T-helper 2 cell treated with Interferon-gamma antibody and Interleukin-4, amounts not matched to agents 5 μg/mL and 100 μg/mL, for 36 hours (primary cell): ENCODE results near the gene PIP4K2A.
A peak's percentile ranks its signal among the peaks of the same experiment; 100 is the strongest.

Experiments
- DNase-seq: peaks from one replicate; pipeline ENCODE4 v3.0.0; 2021; ENCODE audit warnings: low spot score
- H3K27ac Mint-ChIP-seq: one replicate; pipeline ENCODE4 v1.8.0; 2021; ENCODE audit warnings: mild to moderate bottlenecking, mixed read lengths
- H3K27me3 Mint-ChIP-seq: one replicate; pipeline ENCODE4 v1.8.0; 2021; ENCODE audit warnings: low read depth, mixed read lengths
- H3K36me3 Mint-ChIP-seq: one replicate; pipeline ENCODE4 v1.8.0; 2021; ENCODE audit warnings: low read depth, mixed read lengths
- H3K4me1 Mint-ChIP-seq: one replicate; pipeline ENCODE4 v1.8.0; 2021; ENCODE audit warnings: low read depth, mixed read lengths
- H3K4me3 Mint-ChIP-seq: one replicate; pipeline ENCODE4 v1.8.0; 2022; ENCODE audit warnings: mild to moderate bottlenecking, moderate library complexity, mixed read lengths
- H3K9me3 Mint-ChIP-seq: one replicate; pipeline ENCODE4 v1.8.0; 2021; ENCODE audit warnings: mixed read lengths

The PIP4K2A gene

GRCh38 chr10:22618078-22618785 lies 96.1 kb downstream of the PIP4K2A start:
- DNase-seq = no peak
- Mint-ChIP-seq H3K4me1 (peaks cover 59% of the 10 kb centered on the region), H3K9me3 (no peaks in the 10 kb centered on the region), H3K27ac (peak overlapping the region; percentile 67), H3K27me3 (no peaks in the 10 kb centered on the region), H3K4me3 (peak overlapping the region; percentile 40), H3K36me3 (peaks cover 20% of the 10 kb centered on the region)

- Mint-ChIP-seq H3K4me3 (no peak overlapping the region), H3K27ac (no peak overlapping the region), H3K9me3 (no peaks in the 10 kb centered on the region), H3K27me3 (no peaks in the 10 kb centered on the region), H3K36me3 (peaks cover 21% of the 10 kb centered on the region), H3K4me1 (peaks cover 60% of the 10 kb centered on the region)
- DNase-seq = no peak
These were observed 96.9 kb downstream of the PIP4K2A start for GRCh38 chr10:22617516-22617915.

DNA sequence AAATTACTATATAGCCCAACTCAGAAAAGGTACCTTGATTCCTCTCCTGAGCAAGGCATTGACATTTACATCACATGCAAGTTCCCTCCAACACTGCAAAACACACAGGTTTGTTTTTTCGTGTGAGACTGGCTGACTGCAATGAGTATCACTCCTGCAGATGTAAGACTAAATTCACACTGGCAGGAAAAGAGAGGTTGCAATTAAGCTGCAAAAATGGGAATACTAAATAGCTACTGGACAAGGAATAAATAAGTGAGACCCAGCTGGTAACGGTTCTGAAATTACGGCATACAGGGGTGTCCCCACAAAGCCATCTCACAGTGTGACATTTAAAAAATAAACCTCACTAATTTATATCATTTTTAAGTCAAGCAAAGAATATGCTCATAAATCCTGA lies 97.3 kb downstream of the PIP4K2A start:
- H3K27ac Mint-ChIP-seq = no peak overlapping the region

GRCh38 chr10:22615819-22616499 lies 98.4 kb downstream of the PIP4K2A start:
- peaks cover 20% of the 10 kb centered on the region for H3K36me3 Mint-ChIP-seq
- H3K27ac Mint-ChIP-seq = peak overlapping the region; percentile 38
- no peak for DNase-seq
- no peaks in the 10 kb centered on the region for H3K9me3 Mint-ChIP-seq
- H3K4me3 Mint-ChIP-seq = peak overlapping the region; percentile 33
- peaks cover 67% of the 10 kb centered on the region for H3K4me1 Mint-ChIP-seq
- H3K27me3 Mint-ChIP-seq = no peaks in the 10 kb centered on the region

More for the DNA sequence above, 97.3 kb downstream of the PIP4K2A start:
- no peaks in the 10 kb centered on the region for H3K27me3 Mint-ChIP-seq
- no peak overlapping the region for H3K4me3 Mint-ChIP-seq
- peaks cover 65% of the 10 kb centered on the region for H3K4me1 Mint-ChIP-seq
- no peak for DNase-seq
- H3K36me3 Mint-ChIP-seq = peaks cover 25% of the 10 kb centered on the region
- no peaks in the 10 kb centered on the region for H3K9me3 Mint-ChIP-seq

DNA sequence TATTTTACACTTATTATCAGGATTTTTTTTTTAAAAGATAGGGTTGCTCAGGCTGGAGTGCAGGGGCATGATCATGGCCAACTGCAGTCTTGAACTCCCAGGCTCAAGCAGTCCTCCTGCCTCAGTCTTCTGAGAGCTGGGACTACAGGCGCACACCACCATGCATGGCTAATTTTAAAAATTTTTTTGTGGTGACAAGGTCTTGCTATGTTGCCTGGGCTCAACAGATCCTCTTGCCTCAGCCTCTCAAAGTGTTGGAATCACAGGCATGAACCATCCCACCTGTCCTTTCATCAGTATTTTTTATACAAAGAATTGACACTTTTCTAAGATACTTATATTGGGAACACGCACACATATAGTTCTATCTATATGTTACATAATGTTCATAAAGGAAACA lies 99.3 kb downstream of the PIP4K2A start:
- peaks cover 25% of the 10 kb centered on the region for H3K36me3 Mint-ChIP-seq
- no peak overlapping the region for H3K4me3 Mint-ChIP-seq
- peaks cover 73% of the 10 kb centered on the region for H3K4me1 Mint-ChIP-seq
- no peaks in the 10 kb centered on the region for H3K9me3 Mint-ChIP-seq
- DNase-seq = no peak
- H3K27ac Mint-ChIP-seq = no peak overlapping the region
- no peaks in the 10 kb centered on the region for H3K27me3 Mint-ChIP-seq

DNA sequence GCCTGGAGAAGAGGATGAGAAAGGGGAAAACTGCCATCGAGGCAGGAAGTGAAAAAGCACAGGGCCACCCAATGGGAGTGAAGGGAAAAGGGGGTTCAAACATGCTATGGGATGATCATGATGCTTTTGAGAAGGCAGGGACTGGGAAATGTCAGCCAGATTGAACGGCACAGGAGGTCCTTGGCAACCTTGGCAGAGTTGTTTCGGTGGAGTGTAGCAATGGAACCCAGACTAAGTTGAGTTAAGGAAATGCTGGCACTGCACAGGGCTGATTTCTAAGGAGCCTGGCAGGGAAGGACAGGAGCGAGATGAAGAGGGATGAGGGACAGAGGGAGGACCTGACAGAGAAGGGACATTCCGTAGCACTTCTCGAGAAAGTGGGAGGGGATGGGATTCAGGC lies 101.4 kb downstream of the PIP4K2A start:
- H3K27me3 Mint-ChIP-seq = no peaks in the 10 kb centered on the region
- DNase-seq = no peak
- H3K4me3 Mint-ChIP-seq = peak overlapping the region; percentile 67
- H3K27ac Mint-ChIP-seq = peak overlapping the region; percentile 75
- peaks cover 38% of the 10 kb centered on the region for H3K36me3 Mint-ChIP-seq
- peaks cover 71% of the 10 kb centered on the region for H3K4me1 Mint-ChIP-seq
- H3K9me3 Mint-ChIP-seq = no peaks in the 10 kb centered on the region

GRCh38 chr10:22612318-22612717 lies 102.1 kb downstream of the PIP4K2A start:
- Mint-ChIP-seq H3K4me1 (peaks cover 68% of the 10 kb centered on the region), H3K4me3 (peak overlapping the region; percentile 67), H3K27ac (peak overlapping the region; percentile 75), H3K9me3 (no peaks in the 10 kb centered on the region), H3K36me3 (peaks cover 41% of the 10 kb centered on the region), H3K27me3 (no peaks in the 10 kb centered on the region)
- DNase-seq = no peak

DNA sequence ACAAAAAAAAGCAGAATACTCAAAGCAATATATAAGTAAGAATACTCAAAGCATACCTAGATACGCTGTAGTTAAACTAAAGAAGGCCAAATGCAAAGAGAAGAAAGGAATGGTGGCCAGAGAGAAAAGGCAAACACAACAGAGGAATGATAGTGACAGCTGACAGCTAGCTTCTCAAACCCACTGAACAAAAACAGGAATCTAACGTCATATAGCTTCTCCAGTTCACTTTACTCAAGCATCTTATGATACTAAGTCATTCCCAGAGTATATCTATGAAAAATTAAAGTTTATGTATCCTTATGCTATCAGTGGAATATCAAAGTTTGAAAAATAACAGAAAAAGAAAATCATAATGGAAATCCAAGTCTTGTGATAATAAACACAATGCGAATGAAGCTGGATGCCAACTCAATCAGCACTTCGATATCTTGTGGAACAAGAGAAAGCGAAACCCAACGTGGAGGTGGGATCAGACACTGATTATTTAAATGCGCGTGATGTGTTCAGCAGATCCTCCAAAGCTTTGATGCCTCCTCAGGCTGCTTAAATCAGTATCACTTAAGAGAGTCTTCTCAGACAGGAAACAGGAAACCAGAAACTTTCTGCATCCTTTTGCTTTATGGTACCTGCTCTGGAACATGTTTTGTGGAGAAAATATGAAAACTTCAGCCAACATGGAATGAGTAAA lies 102.8 kb downstream of the PIP4K2A start:
- H3K36me3 Mint-ChIP-seq = peaks cover 46% of the 10 kb centered on the region
- DNase-seq = peak; percentile 64
- no peaks in the 10 kb centered on the region for H3K9me3 Mint-ChIP-seq
- peak overlapping the region; percentile 75 for H3K27ac Mint-ChIP-seq
- H3K27me3 Mint-ChIP-seq = no peaks in the 10 kb centered on the region
- H3K4me3 Mint-ChIP-seq = peak overlapping the region; percentile 67
- peaks cover 67% of the 10 kb centered on the region for H3K4me1 Mint-ChIP-seq

DNA sequence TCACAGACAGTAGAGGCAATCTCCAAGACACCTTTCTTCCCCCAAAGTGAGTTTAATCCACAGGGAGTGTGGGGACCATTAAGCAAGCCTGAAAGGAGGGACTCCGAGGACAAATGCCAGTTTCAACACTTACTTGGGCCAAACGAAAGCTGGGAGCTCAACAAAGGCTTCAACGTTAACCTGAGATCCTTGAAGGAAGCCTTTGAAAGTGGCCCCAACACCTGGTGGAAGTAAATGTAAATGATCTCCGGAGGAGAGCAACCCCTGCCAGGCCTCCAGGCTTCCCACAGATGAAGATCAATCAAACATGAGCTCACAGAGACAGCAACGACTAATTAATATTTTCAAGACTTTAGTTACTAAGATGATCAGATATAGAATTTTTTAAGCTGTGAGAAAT lies 103.8 kb downstream of the PIP4K2A start:
- no peaks in the 10 kb centered on the region for H3K9me3 Mint-ChIP-seq
- peak overlapping the region; percentile 75 for H3K27ac Mint-ChIP-seq
- peaks cover 65% of the 10 kb centered on the region for H3K4me1 Mint-ChIP-seq
- DNase-seq = no peak
- H3K27me3 Mint-ChIP-seq = no peaks in the 10 kb centered on the region
- peak overlapping the region; percentile 67 for H3K4me3 Mint-ChIP-seq
- H3K36me3 Mint-ChIP-seq = peaks cover 54% of the 10 kb centered on the region

GRCh38 chr10:22609719-22610465 lies 104.5 kb downstream of the PIP4K2A start:
- peak overlapping the region; percentile 67 for H3K4me3 Mint-ChIP-seq
- DNase-seq = no peak
- H3K36me3 Mint-ChIP-seq = peaks cover 59% of the 10 kb centered on the region
- no peaks in the 10 kb centered on the region for H3K9me3 Mint-ChIP-seq
- no peaks in the 10 kb centered on the region for H3K27me3 Mint-ChIP-seq
- H3K27ac Mint-ChIP-seq = peak overlapping the region; percentile 75
- peaks cover 67% of the 10 kb centered on the region for H3K4me1 Mint-ChIP-seq

DNA sequence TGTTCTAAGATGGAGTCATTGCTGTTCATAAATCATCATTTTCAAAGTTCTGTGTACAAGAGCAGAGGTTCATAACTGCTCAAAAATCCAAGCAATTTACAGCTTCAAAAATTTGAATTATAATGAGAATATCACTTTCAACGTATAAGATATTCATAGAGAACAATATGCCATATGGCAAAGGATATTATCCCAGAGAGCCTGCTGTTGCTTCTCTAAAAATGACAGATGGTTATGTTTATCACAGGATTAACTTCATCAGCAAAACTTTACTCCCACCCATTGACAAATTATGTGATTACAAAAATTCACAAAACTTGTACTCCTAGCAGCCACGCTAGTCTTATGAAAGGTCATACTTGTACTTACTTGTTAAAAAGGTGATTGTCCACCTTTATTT lies 105.1 kb downstream of the PIP4K2A start:
- H3K4me1 Mint-ChIP-seq = peaks cover 66% of the 10 kb centered on the region
- H3K27ac Mint-ChIP-seq = no peak overlapping the region
- H3K36me3 Mint-ChIP-seq = peaks cover 59% of the 10 kb centered on the region
- no peaks in the 10 kb centered on the region for H3K9me3 Mint-ChIP-seq
- no peak overlapping the region for H3K4me3 Mint-ChIP-seq
- H3K27me3 Mint-ChIP-seq = no peaks in the 10 kb centered on the region
- DNase-seq = no peak

- no peak for DNase-seq
- peak overlapping the region; percentile 72 for H3K27ac Mint-ChIP-seq
- no peaks in the 10 kb centered on the region for H3K9me3 Mint-ChIP-seq
- peaks cover 56% of the 10 kb centered on the region for H3K4me1 Mint-ChIP-seq
- peak overlapping the region; percentile 28 for H3K4me3 Mint-ChIP-seq
- no peaks in the 10 kb centered on the region for H3K27me3 Mint-ChIP-seq
- H3K36me3 Mint-ChIP-seq = peaks cover 57% of the 10 kb centered on the region
These were observed 107.1 kb downstream of the PIP4K2A start for GRCh38 chr10:22607261-22607660.

DNA sequence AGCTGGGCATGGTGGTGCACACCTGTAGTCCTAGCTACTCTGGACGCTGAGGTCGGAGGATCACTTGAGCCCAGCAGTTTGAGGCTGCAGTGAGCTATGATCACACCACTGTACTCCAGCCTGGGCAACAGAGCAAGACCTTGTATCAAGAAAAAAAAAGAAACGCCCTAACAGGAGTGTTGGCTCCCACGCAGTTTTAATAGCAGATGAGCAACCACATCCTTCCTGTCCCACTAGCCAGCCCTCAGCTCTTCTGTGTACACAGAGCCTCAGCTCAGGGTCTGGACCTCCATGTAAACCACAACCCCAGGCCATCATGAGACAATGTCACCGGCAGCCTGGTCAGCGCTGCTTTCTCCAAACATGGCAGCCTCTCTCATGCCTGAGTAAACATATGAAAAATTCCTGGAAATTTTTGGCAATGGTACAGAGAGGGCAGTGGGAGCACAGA lies 108.2 kb downstream of the PIP4K2A start:
- Mint-ChIP-seq H3K27ac (peak overlapping the region; percentile 62), H3K36me3 (peaks cover 60% of the 10 kb centered on the region), H3K9me3 (no peaks in the 10 kb centered on the region), H3K27me3 (no peaks in the 10 kb centered on the region), H3K4me1 (peaks cover 58% of the 10 kb centered on the region), H3K4me3 (peak overlapping the region; percentile 64)
- no peak for DNase-seq
